ENCODE data around the gene SPEF2. TPM values are rescaled to one million over a fixed set of nuclear protein-coding genes. Genes with fewer than 3 reads are reported as not detected.

SPEF2 gene
- total and polyA plus RNA-seq, 2 experiments from 2014 or later, result 0.17 to 0.21 TPM

- no peak overlapping the region for H2AFZ ChIP-seq
- H3K4me3 Mint-ChIP-seq, result no peak overlapping the region
- no peaks in the 10 kb centered on the region for H3F3A ChIP-seq (replicated peaks; ENCODE audit: low read depth)
- 0 out of 2 replicates have a peak, but pooled peaks cover 5% of the 10 kb centered on the region for H3K9me2 ChIP-seq (ENCODE audit: insufficient read depth)
- H3K36me3 Mint-ChIP-seq (ENCODE audit: low read depth), result no peaks in the 10 kb centered on the region; the same call in 2 of the 3 replicates
- no peaks in the 10 kb centered on the region for H3K79me2 ChIP-seq (replicated peaks; ENCODE audit: insufficient read depth)
- no peaks in the 10 kb centered on the region for H3K36me3 ChIP-seq (ENCODE audit: insufficient read depth)
- no peak overlapping the region for H3K27ac Mint-ChIP-seq
- peaks cover 2% of the 10 kb centered on the region; the same call in 1 of the 3 replicates for H3K9me3 Mint-ChIP-seq
- H3K4me2 ChIP-seq, result no peak overlapping the region
- H3K27ac ChIP-seq (ENCODE audit: low read depth), result no peak overlapping the region
- H3K4me3 ChIP-seq, result no peak overlapping the region
- H3K4me1 ChIP-seq (ENCODE audit: insufficient read depth), result no peaks in the 10 kb centered on the region
- H3K27me3 ChIP-seq (ENCODE audit: insufficient read depth), result no peaks in the 10 kb centered on the region
- H3K4me1 Mint-ChIP-seq, result peaks cover 6% of the 10 kb centered on the region
- no peaks in the 10 kb centered on the region for H4K20me1 ChIP-seq (replicated peaks; ENCODE audit: insufficient read depth)
- DNase-seq (ENCODE audit: low spot score), result no peak
- H3K27me3 Mint-ChIP-seq (ENCODE audit: insufficient read depth, low read depth, poor library complexity), result no peaks in the 10 kb centered on the region
- ATAC-seq, result no peak
- TF ChIP-seq CTCF (conservative IDR thresholded peaks at IDR 0.05; ENCODE audit: low read depth in 2 of 2), result no peak
- TF ChIP-seq NANOG (IDR thresholded peaks at IDR 0.05; ENCODE audit: borderline replicate concordance), result no peak
- no peak for TF ChIP-seq STAT1 (IDR thresholded peaks at IDR 0.05; ENCODE audit: unreplicated experiment)
- TF ChIP-seq CREB1 (CRISPR knock-in tag; IDR thresholded peaks at IDR 0.05; ENCODE audit: low read depth), result no peak
Measured at GRCh38 chr5:35600591-35600990, 17.1 kb upstream of the SPEF2 start.

GRCh38 chr5:35608881-35609779, 8.5 kb upstream of the SPEF2 start:
- H3K9me2 ChIP-seq (ENCODE audit: insufficient read depth), result 0 out of 2 replicates have a peak, but pooled peaks cover 9% of the 10 kb centered on the region
- H3K4me3 ChIP-seq, result no peak overlapping the region
- no peaks in the 10 kb centered on the region for H3K4me1 ChIP-seq (ENCODE audit: insufficient read depth)
- H4K20me1 ChIP-seq (replicated peaks; ENCODE audit: insufficient read depth), result 0 out of 2 replicates have a peak, but pooled peaks cover 3% of the 10 kb centered on the region
- H3K27ac Mint-ChIP-seq, result no peak overlapping the region
- H3K79me2 ChIP-seq (replicated peaks; ENCODE audit: insufficient read depth), result no peaks in the 10 kb centered on the region
- H3K4me1 Mint-ChIP-seq, result no peaks in the 10 kb centered on the region
- H3F3A ChIP-seq (replicated peaks; ENCODE audit: low read depth), result no peaks in the 10 kb centered on the region
- H3K4me2 ChIP-seq, result no peak overlapping the region
- TF ChIP-seq REST (IDR thresholded peaks at IDR 0.05; ENCODE audit: unreplicated experiment), result no peak
- TF ChIP-seq EZH2 (IDR thresholded peaks at IDR 0.05; ENCODE audit: low read depth, unreplicated experiment), result no peak
- TF ChIP-seq POLR2AphosphoS5 (IDR thresholded peaks at IDR 0.05; ENCODE audit: low read depth), result no peak
- no peak for TF ChIP-seq EZH2phosphoT487 (IDR thresholded peaks at IDR 0.05; ENCODE audit: unreplicated experiment)
- no peaks in the 10 kb centered on the region for H3K36me3 ChIP-seq (ENCODE audit: insufficient read depth)
- no peak overlapping the region for H3K27ac ChIP-seq (ENCODE audit: low read depth)
- ATAC-seq (no peak), DNase-seq (ENCODE audit: low spot score) (no peak)
- H3K4me3 Mint-ChIP-seq, result no peak overlapping the region
- no peak overlapping the region for H2AFZ ChIP-seq
- peaks cover 1% of the 10 kb centered on the region for H3K27me3 Mint-ChIP-seq (ENCODE audit: insufficient read depth, low read depth, poor library complexity)
- H3K9me3 Mint-ChIP-seq, result peaks cover 5% of the 10 kb centered on the region; the same call in 2 of the 3 replicates
- no peaks in the 10 kb centered on the region for H3K27me3 ChIP-seq (ENCODE audit: insufficient read depth)
- H3K36me3 Mint-ChIP-seq (ENCODE audit: low read depth), result no peaks in the 10 kb centered on the region
